Skin epidermis (tissue), 12 donors: ENCODE results near the gene CEP170.

Experiments
- H3K27ac ChIP-seq, 21 experiments: fragments of 200-600 bp; sonication (generic) in 11 of 21; one replicate each; pipeline ENCODE4 v1.5.0; 2020; ENCODE audit warnings: mild to moderate bottlenecking in 3 of 21, inconsistent platforms in 2 of 21, moderate library complexity in 2 of 21
- H3K4me3 ChIP-seq, 7 experiments: fragments of 200-600 bp; sonication (generic) in 2 of 7; one replicate each; pipeline ENCODE4 v1.5.0; 2020; ENCODE audit warnings: inconsistent platforms in 2 of 7, mild to moderate bottlenecking in 2 of 7, moderate library complexity in 1 of 7

The CEP170 gene

GRCh38 chr1:243254927-243255790 lies at the start of gene CEP170:
Gene CEP170, minus strand, starts transcription at chr1:243255281. Its CDS starts 30,001 bp downstream, at chr1:243225280.
- H3K4me3 ChIP-seq: peak within 1 kb of the TSS; percentile 59 to 97 (median 83)
- H3K27ac ChIP-seq: peak within 1 kb of the TSS; percentile 83 to 98 (median 93)

- no peak overlapping the region for H3K4me3 ChIP-seq
- no peak overlapping the region for H3K27ac ChIP-seq
Measured at GRCh38 chr1:243301059-243301458, 46.0 kb upstream of the CEP170 start.

- Histone ChIP-seq H3K27ac (no peak overlapping the region), H3K4me3 (no peak overlapping the region)
Measured at GRCh38 chr1:243299069-243299468, 44.0 kb upstream of the CEP170 start.

GRCh38 chr1:243294723-243295121 lies 39.6 kb upstream of the CEP170 start:
- Histone ChIP-seq H3K4me3 (no peak overlapping the region), H3K27ac (no peak overlapping the region)

GRCh38 chr1:243293941-243294722 lies 39.1 kb upstream of the CEP170 start:
- H3K4me3 ChIP-seq: no peak overlapping the region
- H3K27ac ChIP-seq: no peak overlapping the region

- Histone ChIP-seq H3K4me3 (no peak overlapping the region), H3K27ac (no peak overlapping the region)
Measured at GRCh38 chr1:243292117-243292516, 37.0 kb upstream of the CEP170 start.

GRCh38 chr1:243291292-243291691 lies 36.2 kb upstream of the CEP170 start:
- no peak overlapping the region for H3K4me3 ChIP-seq
- H3K27ac ChIP-seq: no peak overlapping the region

GRCh38 chr1:243288062-243288461 lies 33.0 kb upstream of the CEP170 start:
- H3K4me3 ChIP-seq: no peak overlapping the region
- peak overlapping the region in 16 of 21 experiments; percentile 4 to 83 (median 40) for H3K27ac ChIP-seq

- no peak overlapping the region for H3K4me3 ChIP-seq
- H3K27ac ChIP-seq: peak overlapping the region in 14 of 21 experiments; percentile 6 to 83 (median 60)
Measured at GRCh38 chr1:243287652-243288051, 32.6 kb upstream of the CEP170 start.

- Histone ChIP-seq H3K4me3 (no peak overlapping the region), H3K27ac (peak overlapping the region in 14 of 21 experiments; percentile 19 to 83 (median 60))
Measured at GRCh38 chr1:243287123-243287460, 32.0 kb upstream of the CEP170 start.

- H3K4me3 ChIP-seq: no peak overlapping the region
- peak overlapping the region in 15 of 21 experiments; percentile 4 to 83 (median 60) for H3K27ac ChIP-seq
Measured at GRCh38 chr1:243286409-243287122, 31.5 kb upstream of the CEP170 start.

- Histone ChIP-seq H3K4me3 (no peak overlapping the region), H3K27ac (no peak overlapping the region)
Measured at GRCh38 chr1:243281672-243282071, 26.6 kb upstream of the CEP170 start.

GRCh38 chr1:243280571-243281129 lies 25.6 kb upstream of the CEP170 start:
- no peak overlapping the region for H3K4me3 ChIP-seq
- H3K27ac ChIP-seq: no peak overlapping the region

- Histone ChIP-seq H3K4me3 (no peak overlapping the region), H3K27ac (no peak overlapping the region)
Measured at GRCh38 chr1:243275316-243275715, 20.2 kb upstream of the CEP170 start.

GRCh38 chr1:243273945-243274344 lies 18.9 kb upstream of the CEP170 start:
- Histone ChIP-seq H3K4me3 (no peak overlapping the region), H3K27ac (no peak overlapping the region)

- Histone ChIP-seq H3K27ac (no peak overlapping the region), H3K4me3 (no peak overlapping the region)
Measured at GRCh38 chr1:243273506-243273905, 18.4 kb upstream of the CEP170 start.

GRCh38 chr1:243272401-243272800 lies 17.3 kb upstream of the CEP170 start:
- no peak overlapping the region for H3K4me3 ChIP-seq
- no peak overlapping the region for H3K27ac ChIP-seq

GRCh38 chr1:243271996-243272395 lies 16.9 kb upstream of the CEP170 start:
- Histone ChIP-seq H3K27ac (no peak overlapping the region), H3K4me3 (no peak overlapping the region)

GRCh38 chr1:243270097-243270864 lies 15.2 kb upstream of the CEP170 start:
- no peak overlapping the region for H3K27ac ChIP-seq
- H3K4me3 ChIP-seq: no peak overlapping the region
